H9 (cell line): Measurements from ENCODE around the gene TTBK1. TPM values are rescaled to one million over a fixed set of nuclear protein-coding genes. Genes with fewer than 3 reads are reported as not detected.

ENCODE experiments used
- DNase-seq: peaks from one replicate; pipeline ENCODE4 v3.0.0-alpha.2; 2017
- H2AFZ ChIP-seq: one replicate; pipeline ENCODE4 v1.6.1; 2013; ENCODE audit warnings: mild to moderate bottlenecking, low read length, control low read depth, moderate library complexity
- H2AK5ac ChIP-seq: 2 replicates; pipeline ENCODE4 v1.6.1; 2013; ENCODE audit warnings: low read length, control low read depth, mixed read lengths; ENCODE audit not compliant: insufficient read length
- H2BK120ac ChIP-seq: one replicate; pipeline ENCODE4 v1.6.1; 2013; ENCODE audit warnings: low read depth, mild to moderate bottlenecking, low read length, control low read depth, inconsistent platforms; ENCODE audit not compliant: poor library complexity, severe bottlenecking
- H2BK12ac ChIP-seq: 2 replicates; pipeline ENCODE4 v1.6.1; 2013; ENCODE audit warnings: low read length, control low read depth, mixed read lengths, low read depth; ENCODE audit not compliant: insufficient read length
- H2BK15ac ChIP-seq: 2 replicates; pipeline ENCODE4 v1.6.1; 2013; ENCODE audit warnings: low read depth, low read length, control low read depth
- H2BK20ac ChIP-seq: one replicate; pipeline ENCODE4 v1.6.1; 2013; ENCODE audit warnings: low read depth, mild to moderate bottlenecking, low read length, control low read depth, inconsistent platforms; ENCODE audit not compliant: poor library complexity, severe bottlenecking
- H2BK5ac ChIP-seq: 2 replicates; pipeline ENCODE4 v1.6.1; 2013; ENCODE audit warnings: low read length, control low read depth, mixed read lengths; ENCODE audit not compliant: insufficient read length
- H3K14ac ChIP-seq: 2 replicates; pipeline ENCODE4 v1.6.1; 2013; ENCODE audit warnings: low read length, control low read depth; ENCODE audit not compliant: insufficient read depth
- H3K18ac ChIP-seq: 2 replicates; pipeline ENCODE4 v1.6.1; 2013; ENCODE audit warnings: low read depth, mild to moderate bottlenecking, mixed read lengths, low read length, control low read depth; ENCODE audit not compliant: insufficient read length
- H3K23ac ChIP-seq: 2 replicates; pipeline ENCODE4 v1.6.1; 2013; ENCODE audit warnings: low read length, control low read depth, mixed read lengths, low read depth; ENCODE audit not compliant: insufficient read length
- H3K23me2 ChIP-seq: 2 replicates; pipeline ENCODE4 v1.6.1; 2013; ENCODE audit warnings: low read depth, mild to moderate bottlenecking, mixed read lengths, low read length, control low read depth; ENCODE audit not compliant: insufficient read length, poor library complexity, severe bottlenecking
- H3K27ac ChIP-seq: 2 replicates; pipeline ENCODE4 v1.5.1; 2013; ENCODE audit warnings: low read length, control low read depth, mixed read lengths, low read depth; ENCODE audit not compliant: insufficient read length
- H3K27me3 ChIP-seq: 2 replicates; pipeline ENCODE4 v1.6.1; 2013; ENCODE audit warnings: low read length, control low read depth, inconsistent platforms; ENCODE audit not compliant: insufficient read depth
- H3K4ac ChIP-seq: 2 replicates; pipeline ENCODE4 v1.6.1; 2013; ENCODE audit warnings: low read depth, mild to moderate bottlenecking, control low read depth, inconsistent platforms, low read length, moderate library complexity
- H3K4me1 ChIP-seq: 2 replicates; pipeline ENCODE4 v1.6.1; 2013; ENCODE audit warnings: low read length, control low read depth, inconsistent platforms; ENCODE audit not compliant: insufficient read depth
- H3K4me2 ChIP-seq: 2 replicates; pipeline ENCODE4 v1.6.1; 2013; ENCODE audit warnings: low read length, control low read depth, mixed read lengths; ENCODE audit not compliant: insufficient read length, insufficient read depth
- H3K56ac ChIP-seq: 2 replicates; pipeline ENCODE4 v1.6.1; 2013; ENCODE audit warnings: low read depth, mild to moderate bottlenecking, mixed read lengths, low read length, control low read depth; ENCODE audit not compliant: insufficient read length
- H3K79me1 ChIP-seq: 2 replicates; pipeline ENCODE4 v1.6.1; 2013; ENCODE audit warnings: low read depth, mild to moderate bottlenecking, moderate library complexity, low read length, control low read depth, inconsistent platforms; ENCODE audit not compliant: insufficient read depth, poor library complexity, severe bottlenecking
- H3K79me2 ChIP-seq: 2 replicates; pipeline ENCODE4 v1.6.1; 2013; ENCODE audit warnings: low read length, control low read depth, inconsistent platforms; ENCODE audit not compliant: insufficient read depth
- H3K9ac ChIP-seq: 2 replicates; pipeline ENCODE4 v1.6.1; 2013; ENCODE audit warnings: low read length, control low read depth, mixed read lengths; ENCODE audit not compliant: insufficient read length; ENCODE audit errors: extremely low read depth
- H3K9me3 ChIP-seq: one replicate; pipeline ENCODE4 v1.6.1; 2013; ENCODE audit warnings: low read depth, low read length, inconsistent platforms; ENCODE audit not compliant: control insufficient read depth
- H3T11ph ChIP-seq: one replicate; pipeline ENCODE4 v1.6.1; 2013; ENCODE audit warnings: mild to moderate bottlenecking, low read length, control low read depth, inconsistent platforms
- H4K20me1 ChIP-seq: one replicate; pipeline ENCODE4 v1.6.1; 2013; ENCODE audit not compliant: control insufficient read depth, insufficient read length, insufficient read depth
- H4K5ac ChIP-seq: 2 replicates; pipeline ENCODE4 v1.6.1; 2013; ENCODE audit warnings: low read depth, mild to moderate bottlenecking, mixed read lengths, low read length, control low read depth; ENCODE audit not compliant: insufficient read length
- H4K8ac ChIP-seq: replicated peaks from 2 replicates; pipeline ENCODE4 v1.6.1; 2013; ENCODE audit warnings: low read length, control low read depth, mixed read lengths, low read depth; ENCODE audit not compliant: insufficient read length
- H4K91ac ChIP-seq: 2 replicates; pipeline ENCODE4 v1.6.1; 2013; ENCODE audit warnings: low read depth, mild to moderate bottlenecking, moderate library complexity, mixed read lengths, low read length, control low read depth; ENCODE audit not compliant: insufficient read length
- H3K27ac Mint-ChIP-seq, 3 experiments: 2 replicates in 2 of 3; 3 replicates in 1 of 3; pipeline ENCODE4 v1.8.0; 2020 to 2021; ENCODE audit warnings: mixed read lengths in 3 of 3, mild to moderate bottlenecking in 1 of 3, moderate library complexity in 1 of 3
- H3K27me3 Mint-ChIP-seq: 2 replicates; pipeline ENCODE4 v1.8.0; 2021; ENCODE audit warnings: low read depth, mild to moderate bottlenecking, moderate library complexity, mixed read lengths
- H3K36me3 Mint-ChIP-seq, 3 experiments: 2 replicates in 2 of 3; 3 replicates in 1 of 3; pipeline ENCODE4 v1.8.0; 2020 to 2021; ENCODE audit warnings: low read depth in 3 of 3, mixed read lengths in 3 of 3; ENCODE audit not compliant: insufficient read depth in 1 of 3
- H3K4me1 Mint-ChIP-seq, 2 experiments: 2 replicates each; pipeline ENCODE4 v1.8.0; 2020; ENCODE audit warnings: mixed read lengths in 2 of 2
- H3K4me3 Mint-ChIP-seq, 2 experiments: 2 replicates in 1 of 2; 3 replicates in 1 of 2; pipeline ENCODE4 v1.8.0; 2020 to 2021; ENCODE audit warnings: mild to moderate bottlenecking in 2 of 2, mixed read lengths in 2 of 2, moderate library complexity in 1 of 2
- H3K9me3 Mint-ChIP-seq, 2 experiments: 2 replicates in 1 of 2; 3 replicates in 1 of 2; pipeline ENCODE4 v1.8.0; 2020; ENCODE audit warnings: mild to moderate bottlenecking in 2 of 2, mixed read lengths in 2 of 2, moderate library complexity in 1 of 2
- WGBS: extraction: QIAGEN DNeasy Blood & Tissue Kit; methylation state at CpG from one replicate; pipeline ENCODE4 v1.1.7; 2013; ENCODE audit warnings: missing lambda C conversion rate, low lambda C conversion rate, mixed read lengths; ENCODE audit not compliant: insufficient read length; ENCODE audit errors: extremely low coverage; 5-methylcytosine and 5-hydroxymethylcytosine counted together
- total RNA-seq: library from RNA; stranded (reverse); gene quantifications from 2 replicates; pipeline ENCODE4 v1.2.1, GENCODE V29; 2021
- TF ChIP-seq, protein P1 (sequence below): fragments of 200-600 bp; sonication (generic); conservative IDR thresholded peaks from 3 replicates; pipeline ENCODE4 v1.8.0; 2021; ENCODE audit warnings: antibody characterized with exemption, mild to moderate bottlenecking

The TTBK1 gene
- total RNA-seq, 1 experiment from 2014 or later: 1.6 TPM

DNA sequence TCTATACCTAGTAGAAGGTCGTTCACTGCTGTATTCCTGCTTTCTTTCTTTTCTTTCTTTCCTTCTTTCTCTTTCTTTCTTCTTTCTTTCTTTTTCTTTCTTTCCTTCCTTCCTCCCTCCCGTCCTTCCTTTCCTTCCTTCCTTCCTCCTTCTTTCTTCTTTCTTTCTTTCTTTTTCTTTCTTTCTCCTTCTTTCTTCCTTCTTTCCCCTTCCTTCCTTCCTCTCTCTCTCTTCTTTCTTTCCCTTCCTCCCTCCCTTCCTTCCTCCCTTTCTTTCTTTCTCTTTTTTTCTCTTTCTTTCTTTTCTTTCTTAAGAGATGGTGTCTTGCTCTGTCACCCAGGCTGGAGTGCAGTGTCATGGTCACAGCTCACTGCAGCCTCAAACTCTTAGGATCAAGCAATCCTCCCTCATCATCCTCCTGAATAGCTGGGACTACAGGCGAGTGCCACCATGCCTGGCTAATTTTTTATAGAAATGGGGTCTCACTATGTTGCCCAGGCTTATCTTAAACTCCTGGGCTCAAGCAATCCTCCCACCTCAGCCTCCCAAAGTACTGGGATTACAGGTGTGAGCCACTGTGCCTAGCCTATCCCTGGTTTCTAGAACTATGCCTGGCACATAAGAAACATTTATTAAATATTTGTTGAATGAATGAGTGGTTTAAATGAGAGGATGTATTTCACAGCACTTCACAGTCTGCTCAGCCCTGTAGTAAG, 11.4 kb upstream of the TTBK1 start:
- H3K4ac ChIP-seq: no peak overlapping the region
- H3K9ac ChIP-seq: no peak overlapping the region
- TF ChIP-seq, protein P1, sequence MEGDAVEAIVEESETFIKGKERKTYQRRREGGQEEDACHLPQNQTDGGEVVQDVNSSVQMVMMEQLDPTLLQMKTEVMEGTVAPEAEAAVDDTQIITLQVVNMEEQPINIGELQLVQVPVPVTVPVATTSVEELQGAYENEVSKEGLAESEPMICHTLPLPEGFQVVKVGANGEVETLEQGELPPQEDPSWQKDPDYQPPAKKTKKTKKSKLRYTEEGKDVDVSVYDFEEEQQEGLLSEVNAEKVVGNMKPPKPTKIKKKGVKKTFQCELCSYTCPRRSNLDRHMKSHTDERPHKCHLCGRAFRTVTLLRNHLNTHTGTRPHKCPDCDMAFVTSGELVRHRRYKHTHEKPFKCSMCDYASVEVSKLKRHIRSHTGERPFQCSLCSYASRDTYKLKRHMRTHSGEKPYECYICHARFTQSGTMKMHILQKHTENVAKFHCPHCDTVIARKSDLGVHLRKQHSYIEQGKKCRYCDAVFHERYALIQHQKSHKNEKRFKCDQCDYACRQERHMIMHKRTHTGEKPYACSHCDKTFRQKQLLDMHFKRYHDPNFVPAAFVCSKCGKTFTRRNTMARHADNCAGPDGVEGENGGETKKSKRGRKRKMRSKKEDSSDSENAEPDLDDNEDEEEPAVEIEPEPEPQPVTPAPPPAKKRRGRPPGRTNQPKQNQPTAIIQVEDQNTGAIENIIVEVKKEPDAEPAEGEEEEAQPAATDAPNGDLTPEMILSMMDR: no peak
- no peak overlapping the region for H2BK5ac ChIP-seq
- Mint-ChIP-seq H3K9me3 (no peaks in the 10 kb centered on the region), H3K4me1 (peaks cover 9 to 11% of the 10 kb centered on the region in 2 experiments), H3K27me3 (peaks cover 41% of the 10 kb centered on the region), H3K27ac (no peak overlapping the region), H3K4me3 (no peak overlapping the region; a peak in 2 of 5 replicates), H3K36me3 (peaks cover 0 to 2% (median 0%) of the 10 kb centered on the region in 3 experiments; a peak in 1 of 7 replicates)
- no peaks in the 10 kb centered on the region for H3K9me3 ChIP-seq
- no peak overlapping the region for H2BK15ac ChIP-seq
- 0 out of 2 replicates have a peak, but pooled peaks cover 3% of the 10 kb centered on the region for H3K4me1 ChIP-seq
- no peak overlapping the region for H3K27ac ChIP-seq
- no peak for DNase-seq
- no peak overlapping the region for H4K8ac ChIP-seq
- H2BK120ac ChIP-seq: no peak overlapping the region
- H4K5ac ChIP-seq: no peak overlapping the region
- WGBS: no CpG with 5 or more reads among the region's 3 CpGs
- H4K91ac ChIP-seq: no peak overlapping the region
- no peak overlapping the region for H2AFZ ChIP-seq
- H2AK5ac ChIP-seq: no peak overlapping the region
- H3K18ac ChIP-seq: no peak overlapping the region
- no peaks in the 10 kb centered on the region for H3K23me2 ChIP-seq
- H3T11ph ChIP-seq: no peak overlapping the region
- no peak overlapping the region for H2BK20ac ChIP-seq
- H3K56ac ChIP-seq: no peak overlapping the region
- no peak overlapping the region for H3K4me2 ChIP-seq
- H3K14ac ChIP-seq: no peak overlapping the region
- no peaks in the 10 kb centered on the region for H3K79me1 ChIP-seq
- H2BK12ac ChIP-seq: no peak overlapping the region
- H3K23ac ChIP-seq: no peak overlapping the region
- peaks cover 6% of the 10 kb centered on the region; the same call in 1 of the 2 replicates for H3K27me3 ChIP-seq
- no peaks in the 10 kb centered on the region for H3K79me2 ChIP-seq
- no peaks in the 10 kb centered on the region for H4K20me1 ChIP-seq
